ENCODE results near the gene NACAD. TPM values are rescaled to one million over a fixed set of nuclear protein-coding genes. Genes with fewer than 3 reads are reported as not detected.

NACAD gene
- total and polyA plus RNA-seq, 2 of the 4 experiments (the other 2 are of a cell fraction), result 0.54 to 2.2 TPM

GRCh38 chr7:45092100-45092930, 3.5 kb upstream of the NACAD start:
- no peak overlapping the region for H3K4me3 ChIP-seq (ENCODE audit: insufficient read depth, low read depth, low read length)
- H4K8ac ChIP-seq (ENCODE audit: low read depth in 2 of 2, low read length in 2 of 2), result no peak overlapping the region
- DNase-seq (peak; percentile 52), ATAC-seq (ENCODE audit: low read depth) (peak; percentile 33; the same call in 1 of the 2 replicates)
- no TSS peak for BruUV-seq (replicated peaks)
- ChIA-PET CTCF (no interaction called here), POLR2A (ENCODE audit: unreplicated experiment) (interaction anchor here (0.6 kb wide), 1 partner anchor 63 kb away, joined by 3 read pairs; no protein-coding TSS in a partner anchor)
- H2BK120ac ChIP-seq (ENCODE audit: low read depth, low read length), result no peak overlapping the region
- H2BK5ac ChIP-seq (ENCODE audit: low read depth, low read length, poor library complexity, severe bottlenecking), result no peak overlapping the region
- H3K18ac ChIP-seq (ENCODE audit: low read depth, low read length), result no peak overlapping the region
- H3K9ac ChIP-seq (ENCODE audit: low read depth, low read length), result no peak overlapping the region
- peaks cover 0 to 8% of the 10 kb centered on the region in 2 experiments; a peak in 1 of 4 replicates for H3K79me1 ChIP-seq (ENCODE audit: low read depth in 1 of 2, low read length in 2 of 2)
- no peaks in the 10 kb centered on the region for H4K20me1 ChIP-seq (ENCODE audit: insufficient read depth, low read length)
- no peak overlapping the region for H4K91ac ChIP-seq (ENCODE audit: insufficient read depth, low read depth, low read length)
- no peak overlapping the region for H2BK20ac ChIP-seq (ENCODE audit: low read depth, low read length)
- no peak overlapping the region for H3K14ac ChIP-seq (replicated peaks; ENCODE audit: low read depth, low read length)
- no peak overlapping the region for H2AK5ac ChIP-seq (ENCODE audit: low read depth, low read length)
- no peak overlapping the region; the same call in 1 of the 2 replicates for H3K4ac ChIP-seq (ENCODE audit: low read depth, low read length)
- no peaks in the 10 kb centered on the region for H3K9me3 ChIP-seq (ENCODE audit: control insufficient read depth, insufficient read depth, low read length)
- no peaks in the 10 kb centered on the region for H3K27me3 ChIP-seq (ENCODE audit: control insufficient read depth, insufficient read depth, low read length)
- no peak overlapping the region for H3K4me2 ChIP-seq (ENCODE audit: low read depth, low read length)
- H3K9me1 ChIP-seq (ENCODE audit: insufficient read depth, low read length), result peaks cover 4% of the 10 kb centered on the region; the same call in 1 of the 2 replicates
- peak overlapping the region; percentile 81 for H2AFZ ChIP-seq (replicated peaks; ENCODE audit: low read length, poor library complexity)
- dilution Hi-C loops (cut with HindIII; ENCODE audit: low sequenced_read_pairs, unreplicated experiment) (loop anchor here (10.0 kb wide), 1 partner anchor 58 kb away; no protein-coding TSS in a partner anchor), in situ Hi-C loops (cut with MboI; ENCODE audit: low sequenced_read_pairs) (no loop called here), intact Hi-C loops (cut with micrococcal nuclease) (no loop called here)
- H3K56ac ChIP-seq (ENCODE audit: extremely low read depth, insufficient read depth, low read length), result no peak overlapping the region
- WGBS, 2 experiments (ENCODE audit: extremely low coverage in 2 of 2, insufficient read length in 1 of 2), result no CpG with 5 or more reads among the region's 7 CpGs
- no peak overlapping the region for H4K5ac ChIP-seq (ENCODE audit: low read depth, low read length)
- H2AK9ac ChIP-seq (replicated peaks; ENCODE audit: low read depth, low read length, poor library complexity), result peak overlapping the region; percentile 37
- H3K4me1 ChIP-seq (ENCODE audit: control insufficient read depth, insufficient read depth, low read length), result peaks cover 4% of the 10 kb centered on the region; the same call in 1 of the 2 replicates
- H2BK15ac ChIP-seq (ENCODE audit: low read depth, low read length), result no peak overlapping the region
- no peaks in the 10 kb centered on the region for H3K36me3 ChIP-seq (ENCODE audit: control insufficient read depth, insufficient read depth, low read length)
- TF ChIP-seq RFX5 (IDR thresholded peaks at IDR 0.05; ENCODE audit: low read depth, low read length) (no peak), MAFK (IDR thresholded peaks at IDR 0.05; ENCODE audit: low read depth, low read length) (no peak), CHD1 (IDR thresholded peaks at IDR 0.05; ENCODE audit: low read depth, low read length) (no peak), POLR2A (IDR thresholded peaks at IDR 0.05; ENCODE audit: low read depth, low read length) (no peak), CEBPB (IDR thresholded peaks at IDR 0.05; ENCODE audit: low read depth, low read length) (no peak), NFE2L2 (IDR thresholded peaks at IDR 0.05; ENCODE audit: low read depth, low read length) (no peak), BHLHE40 (IDR thresholded peaks at IDR 0.05; ENCODE audit: low read depth, low read length) (no peak), ELK1 (IDR thresholded peaks at IDR 0.05; ENCODE audit: borderline replicate concordance, low read depth, low read length) (no peak)
- no peak overlapping the region for H3K27ac ChIP-seq (ENCODE audit: insufficient read depth, low read length)
- no peak overlapping the region for H3K23ac ChIP-seq (ENCODE audit: low read depth, low read length)
